SU-DHL-6 (cell line): ENCODE data around the gene LAT.

Experiments
- H2AFZ ChIP-seq: fragments of 200-600 bp; sonication (generic); 2 replicates; pipeline ENCODE4 v1.6.1; 2014; ENCODE audit warnings: low read depth, mild to moderate bottlenecking, moderate library complexity, mixed read lengths, antibody characterized with exemption, low read length; ENCODE audit not compliant: severe bottlenecking
- H3F3A ChIP-seq: fragments of 200-600 bp; shearing (Covaris generic); 2 replicates; pipeline ENCODE4 v1.6.0; 2016; ENCODE audit warnings: antibody characterized with exemption, mild to moderate bottlenecking; ENCODE audit not compliant: insufficient read depth
- H3K27ac ChIP-seq: fragments of 200-600 bp; sonication (generic); 2 replicates; pipeline ENCODE4 v1.5.1; 2016; ENCODE audit warnings: low read depth, mild to moderate bottlenecking, low read length, moderate library complexity, mixed read lengths
- H3K27me3 ChIP-seq: fragments of 200-600 bp; sonication (generic), shearing (Covaris generic); 2 replicates; pipeline ENCODE4 v1.6.0; 2014; ENCODE audit warnings: mild to moderate bottlenecking, low read length
- H3K36me3 ChIP-seq: fragments of 200-600 bp; sonication (generic); 2 replicates; pipeline ENCODE4 v1.6.1; 2014; ENCODE audit warnings: mild to moderate bottlenecking, low read length, mixed read lengths
- H3K4me2 ChIP-seq: fragments of 300-600, 200-600 bp; shearing (Covaris generic), sonication (generic); 2 replicates; pipeline ENCODE4 v1.6.0; 2014; ENCODE audit warnings: low read length, low read depth, mild to moderate bottlenecking; ENCODE audit not compliant: poor library complexity, severe bottlenecking
- H3K4me3 ChIP-seq: fragments of 200-600 bp; sonication (generic); 2 replicates; pipeline ENCODE4 v1.5.1; 2014; ENCODE audit warnings: antibody characterized with exemption, low read length, mild to moderate bottlenecking, mixed read lengths; ENCODE audit not compliant: insufficient read depth, poor library complexity, severe bottlenecking
- H3K79me2 ChIP-seq: fragments of 200-600 bp; sonication (generic); 2 replicates; pipeline ENCODE4 v1.6.1; 2014; ENCODE audit warnings: mild to moderate bottlenecking, low read length, moderate library complexity; ENCODE audit not compliant: insufficient read depth
- H3K9ac ChIP-seq: fragments of 200-600 bp; sonication (generic); 2 replicates; pipeline ENCODE4 v1.7.0; 2014; ENCODE audit warnings: mild to moderate bottlenecking, low read length
- H3K9me2 ChIP-seq: fragments of 200-600 bp; sonication (generic); replicated peaks from 2 replicates; pipeline ENCODE4 v1.6.1; 2014; ENCODE audit warnings: low read length; ENCODE audit not compliant: insufficient read depth
- H3K9me3 ChIP-seq: fragments of 200-600 bp; sonication (generic); 2 replicates; pipeline ENCODE4 v1.6.1; 2014; ENCODE audit warnings: low read length, mixed read lengths; ENCODE audit not compliant: insufficient read depth
- H4K20me1 ChIP-seq: fragments of 200-600 bp; sonication (generic); 2 replicates; pipeline ENCODE4 v1.6.1; 2014; ENCODE audit warnings: low read depth, mild to moderate bottlenecking, antibody characterized with exemption, low read length, moderate library complexity, mixed read lengths
- EZH2phosphoT487 ChIP-seq: fragments of 200-600 bp; sonication (generic), shearing (Covaris generic); conservative IDR thresholded peaks from 2 replicates; pipeline ENCODE4 v1.6.1; 2018; ENCODE audit warnings: mild to moderate bottlenecking, antibody characterized with exemption, low read length, moderate library complexity, mixed read lengths
- TF ChIP-seq, protein P1 (sequence below): fragments of 200-600 bp; sonication (generic); IDR thresholded peaks from one replicate; pipeline ENCODE4 v1.5.1; 2017; ENCODE audit warnings: antibody characterized with exemption, mild to moderate bottlenecking, low read length, moderate library complexity; ENCODE audit not compliant: insufficient read depth, poor library complexity, severe bottlenecking

Gene LAT

DNA sequence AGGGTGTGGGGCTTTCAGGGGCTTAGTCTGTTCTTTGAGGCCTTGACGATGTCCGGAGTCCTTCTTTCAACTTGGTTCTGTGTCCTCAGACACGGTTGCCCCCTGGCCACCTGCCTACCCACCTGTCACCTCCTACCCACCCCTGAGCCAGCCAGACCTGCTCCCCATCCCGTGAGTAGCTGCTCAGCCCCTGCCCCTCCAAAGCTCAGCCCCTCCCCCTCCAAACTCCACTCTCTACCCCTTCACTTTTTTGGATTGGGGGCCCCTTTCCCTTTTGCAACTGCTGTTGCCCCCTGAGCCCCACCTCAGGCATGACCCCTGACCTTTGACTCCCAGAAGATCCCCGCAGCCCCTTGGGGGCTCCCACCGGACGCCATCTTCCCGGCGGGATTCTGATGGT, 1.2 kb downstream of the LAT start:
- no peak overlapping the region for H3K4me2 ChIP-seq
- H3K27me3 ChIP-seq = no peaks in the 10 kb centered on the region
- no peak overlapping the region for H3K27ac ChIP-seq
- no peak overlapping the region for H2AFZ ChIP-seq
- H3K9ac ChIP-seq = no peak overlapping the region
- no peaks in the 10 kb centered on the region for H3K36me3 ChIP-seq
- no peak overlapping the region for H3K4me3 ChIP-seq
- no peaks in the 10 kb centered on the region for H3K9me3 ChIP-seq
- H3K9me2 ChIP-seq = no peaks in the 10 kb centered on the region
- TF ChIP-seq EZH2phosphoT487 = no peak
- TF ChIP-seq, protein P1, sequence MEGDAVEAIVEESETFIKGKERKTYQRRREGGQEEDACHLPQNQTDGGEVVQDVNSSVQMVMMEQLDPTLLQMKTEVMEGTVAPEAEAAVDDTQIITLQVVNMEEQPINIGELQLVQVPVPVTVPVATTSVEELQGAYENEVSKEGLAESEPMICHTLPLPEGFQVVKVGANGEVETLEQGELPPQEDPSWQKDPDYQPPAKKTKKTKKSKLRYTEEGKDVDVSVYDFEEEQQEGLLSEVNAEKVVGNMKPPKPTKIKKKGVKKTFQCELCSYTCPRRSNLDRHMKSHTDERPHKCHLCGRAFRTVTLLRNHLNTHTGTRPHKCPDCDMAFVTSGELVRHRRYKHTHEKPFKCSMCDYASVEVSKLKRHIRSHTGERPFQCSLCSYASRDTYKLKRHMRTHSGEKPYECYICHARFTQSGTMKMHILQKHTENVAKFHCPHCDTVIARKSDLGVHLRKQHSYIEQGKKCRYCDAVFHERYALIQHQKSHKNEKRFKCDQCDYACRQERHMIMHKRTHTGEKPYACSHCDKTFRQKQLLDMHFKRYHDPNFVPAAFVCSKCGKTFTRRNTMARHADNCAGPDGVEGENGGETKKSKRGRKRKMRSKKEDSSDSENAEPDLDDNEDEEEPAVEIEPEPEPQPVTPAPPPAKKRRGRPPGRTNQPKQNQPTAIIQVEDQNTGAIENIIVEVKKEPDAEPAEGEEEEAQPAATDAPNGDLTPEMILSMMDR = no peak
- H3K79me2 ChIP-seq = no peaks in the 10 kb centered on the region
- no peaks in the 10 kb centered on the region for H3F3A ChIP-seq
- no peaks in the 10 kb centered on the region for H4K20me1 ChIP-seq

DNA sequence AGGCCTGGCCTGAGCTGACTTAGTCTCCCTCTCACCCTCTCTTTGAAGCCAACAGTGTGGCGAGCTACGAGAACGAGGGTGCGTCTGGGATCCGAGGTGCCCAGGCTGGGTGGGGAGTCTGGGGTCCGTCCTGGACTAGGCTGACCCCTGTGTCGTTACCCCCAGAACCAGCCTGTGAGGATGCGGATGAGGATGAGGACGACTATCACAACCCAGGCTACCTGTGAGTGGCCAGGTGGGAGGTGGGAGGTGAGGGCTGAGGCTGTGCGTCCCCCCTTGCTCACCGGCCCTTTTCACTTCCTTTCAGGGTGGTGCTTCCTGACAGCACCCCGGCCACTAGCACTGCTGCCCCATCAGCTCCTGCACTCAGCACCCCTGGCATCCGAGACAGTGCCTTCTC, 1.6 kb downstream of the LAT start:
- H4K20me1 ChIP-seq = no peaks in the 10 kb centered on the region
- no peaks in the 10 kb centered on the region for H3F3A ChIP-seq
- H3K9me2 ChIP-seq = no peaks in the 10 kb centered on the region
- no peaks in the 10 kb centered on the region for H3K27me3 ChIP-seq
- no peaks in the 10 kb centered on the region for H3K79me2 ChIP-seq
- no peak overlapping the region for H3K4me2 ChIP-seq
- TF ChIP-seq EZH2phosphoT487 = no peak
- TF ChIP-seq, protein P1 = no peak
- H3K9me3 ChIP-seq = no peaks in the 10 kb centered on the region
- no peak overlapping the region for H3K9ac ChIP-seq
- H3K4me3 ChIP-seq = no peak overlapping the region
- no peak overlapping the region for H3K27ac ChIP-seq
- no peaks in the 10 kb centered on the region for H3K36me3 ChIP-seq
- H2AFZ ChIP-seq = no peak overlapping the region

DNA sequence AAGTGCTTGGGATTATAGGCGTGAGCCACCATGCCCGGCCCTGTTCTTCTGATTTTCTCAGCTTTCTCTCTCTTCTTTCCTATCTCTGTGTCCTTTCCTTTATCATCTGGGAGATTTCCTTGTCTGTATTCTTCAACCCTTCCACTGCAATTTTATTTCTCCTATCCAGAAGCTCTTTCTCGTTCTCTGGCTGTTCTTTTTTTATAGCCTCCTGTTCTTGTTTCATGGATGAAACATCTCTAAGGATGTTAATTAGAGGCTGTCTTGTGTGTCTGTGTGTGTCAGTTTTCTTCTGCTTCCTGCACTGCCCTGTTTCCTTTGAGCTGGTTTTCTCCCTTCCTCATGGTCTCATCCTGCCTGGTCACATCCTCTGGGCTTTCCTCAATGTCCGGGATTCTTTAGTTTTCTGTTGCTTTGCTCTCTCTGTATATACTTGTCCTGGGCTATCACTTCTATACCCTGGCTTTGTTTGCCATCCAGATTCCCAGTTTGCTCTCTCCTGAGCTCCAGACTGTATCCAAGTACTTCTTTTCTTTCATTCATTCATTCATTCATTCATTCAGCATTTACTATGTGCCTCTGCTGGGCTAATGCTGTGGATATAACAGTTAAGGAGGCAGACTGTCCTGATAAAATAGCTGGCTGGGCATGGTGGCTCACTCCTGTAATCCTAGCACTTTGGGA, 2.5 kb downstream of the LAT start:
- no peaks in the 10 kb centered on the region for H3K9me2 ChIP-seq
- no peaks in the 10 kb centered on the region for H3K9me3 ChIP-seq
- no peak overlapping the region for H2AFZ ChIP-seq
- no peak overlapping the region for H3K4me2 ChIP-seq
- H3F3A ChIP-seq = no peaks in the 10 kb centered on the region
- no peaks in the 10 kb centered on the region for H3K79me2 ChIP-seq
- no peak for TF ChIP-seq EZH2phosphoT487
- TF ChIP-seq, protein P1 = no peak
- no peaks in the 10 kb centered on the region for H4K20me1 ChIP-seq
- no peaks in the 10 kb centered on the region for H3K36me3 ChIP-seq
- H3K9ac ChIP-seq = no peak overlapping the region
- H3K4me3 ChIP-seq = no peak overlapping the region
- no peaks in the 10 kb centered on the region for H3K27me3 ChIP-seq
- no peak overlapping the region for H3K27ac ChIP-seq
